Mucosa of descending colon (tissue), 3 donors: ENCODE measurements around the gene CTDSPL. TPM values are rescaled to one million over a fixed set of nuclear protein-coding genes. Genes with fewer than 3 reads are reported as not detected.

ENCODE experiments used
- ATAC-seq: fragments of 200-7000 bp; cut with Tn5 transposase; one replicate; pipeline ENCODE4 v1.9.1; 2020; ENCODE audit warnings: mild to moderate bottlenecking, moderate library complexity
- DNase-seq, 3 donors: peaks; one replicate each; pipeline ENCODE4 v3.0.0-alpha.2; 2020
- H3K36me3 ChIP-seq: fragments of 200-600 bp; one replicate; pipeline ENCODE4 v1.8.0; 2021; ENCODE audit warnings: low read depth, mild to moderate bottlenecking
- H3K4me1 ChIP-seq: fragments of 200-600 bp; one replicate; pipeline ENCODE4 v1.8.0; 2021; ENCODE audit warnings: low read depth, mild to moderate bottlenecking
- H3K4me3 ChIP-seq: fragments of 200-600 bp; one replicate; pipeline ENCODE4 v1.8.0; 2021; ENCODE audit warnings: mild to moderate bottlenecking
- H3K9me3 ChIP-seq: fragments of 200-600 bp; one replicate; pipeline ENCODE4 v1.8.0; 2021; ENCODE audit warnings: mild to moderate bottlenecking
- intact Hi-C, 2 donors: fragments of 100-400 bp; cut with DNase I in 1 of 2; cut with micrococcal nuclease in 1 of 2; formaldehyde crosslinking; loops; one replicate each; pipeline versions ENCODE4 v1.11.0 to v1.11.1; 2022; cut with DNase I, micrococcal nuclease
- total RNA-seq, 3 donors: library from RNA; stranded (reverse); fragmentation: NEBNext Ultra II Directional in 2 of 3; extraction: Animal tissue kit (Norgen Biotek cat#: 25700) in 2 of 3; gene quantifications; one replicate each; pipeline versions ENCODE4 v1.2.1 to v1.2.4, GENCODE V29; 2021 to 2023
- TF ChIP-seq, protein P1 (sequence below): fragments of 200-600 bp; IDR thresholded peaks from one replicate; pipeline ENCODE4 v1.8.0; 2022; ENCODE audit warnings: antibody characterized with exemption, mild to moderate bottlenecking
- donor health status: DM: no; HTN: no; CAD: no; lungs with moderate emphysema.
- donor health status: DM: no; HTN: no; CAD: no.
- donor health status: DM: no; HTN: yes; CAD: no.

CTDSPL gene
- total RNA-seq, 3 donors from 2014 or later, result 59.1 to 89.7 (median 88.1) TPM

DNA sequence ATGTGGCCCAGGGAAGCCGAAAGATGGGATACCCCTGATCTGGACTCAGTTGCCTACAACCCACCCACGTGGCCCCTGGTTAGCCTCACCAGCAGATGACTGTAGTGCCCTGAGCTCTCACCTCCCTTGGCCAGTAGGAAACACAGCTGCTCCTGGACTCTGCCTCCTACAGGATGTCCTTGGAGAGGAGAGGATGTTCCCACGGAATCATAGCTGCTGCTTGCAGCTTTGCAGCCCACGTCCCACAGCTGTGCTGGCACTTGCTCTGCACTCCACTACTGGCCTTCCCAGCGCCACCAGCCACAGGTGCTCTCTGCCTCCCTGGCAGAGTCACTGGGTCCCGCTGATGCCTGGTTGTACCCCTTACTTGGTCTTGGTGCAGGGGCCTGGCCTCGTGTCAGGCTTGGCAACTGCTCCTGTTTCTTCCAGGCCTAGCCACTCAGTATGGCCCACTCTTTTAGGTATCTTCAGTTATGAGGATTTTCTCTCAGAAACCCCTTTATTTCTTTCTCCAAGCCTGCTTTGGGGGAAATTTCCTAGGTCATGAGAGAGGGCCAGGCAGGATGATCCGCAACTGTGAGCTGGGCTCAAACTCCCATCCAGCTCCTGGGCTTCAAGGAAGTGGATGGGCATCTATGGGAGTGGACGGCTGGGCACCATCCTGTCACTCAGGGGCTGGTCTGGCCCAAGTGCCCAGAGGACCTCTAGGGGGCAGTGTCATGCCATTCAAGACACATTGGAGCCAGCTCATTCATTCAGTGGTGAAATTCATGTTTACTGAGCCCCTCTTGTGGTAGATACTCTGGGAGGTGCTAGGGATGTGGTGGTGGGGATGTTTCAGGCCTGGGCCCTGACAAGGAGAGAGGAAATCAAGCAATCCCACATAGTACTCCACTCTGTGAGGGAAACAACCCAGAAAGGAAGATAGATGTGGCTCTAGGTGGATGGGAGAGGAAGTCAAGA lies 112.7 kb downstream of the CTDSPL start:
- Histone ChIP-seq H3K9me3 (no peaks in the 10 kb centered on the region), H3K36me3 (no peaks in the 10 kb centered on the region), H3K4me3 (no peak overlapping the region), H3K4me1 (no peaks in the 10 kb centered on the region)
- peak; percentile 68 to 88 (median 81) for DNase-seq
- peak; percentile 93 for ATAC-seq
- TF ChIP-seq, protein P1, sequence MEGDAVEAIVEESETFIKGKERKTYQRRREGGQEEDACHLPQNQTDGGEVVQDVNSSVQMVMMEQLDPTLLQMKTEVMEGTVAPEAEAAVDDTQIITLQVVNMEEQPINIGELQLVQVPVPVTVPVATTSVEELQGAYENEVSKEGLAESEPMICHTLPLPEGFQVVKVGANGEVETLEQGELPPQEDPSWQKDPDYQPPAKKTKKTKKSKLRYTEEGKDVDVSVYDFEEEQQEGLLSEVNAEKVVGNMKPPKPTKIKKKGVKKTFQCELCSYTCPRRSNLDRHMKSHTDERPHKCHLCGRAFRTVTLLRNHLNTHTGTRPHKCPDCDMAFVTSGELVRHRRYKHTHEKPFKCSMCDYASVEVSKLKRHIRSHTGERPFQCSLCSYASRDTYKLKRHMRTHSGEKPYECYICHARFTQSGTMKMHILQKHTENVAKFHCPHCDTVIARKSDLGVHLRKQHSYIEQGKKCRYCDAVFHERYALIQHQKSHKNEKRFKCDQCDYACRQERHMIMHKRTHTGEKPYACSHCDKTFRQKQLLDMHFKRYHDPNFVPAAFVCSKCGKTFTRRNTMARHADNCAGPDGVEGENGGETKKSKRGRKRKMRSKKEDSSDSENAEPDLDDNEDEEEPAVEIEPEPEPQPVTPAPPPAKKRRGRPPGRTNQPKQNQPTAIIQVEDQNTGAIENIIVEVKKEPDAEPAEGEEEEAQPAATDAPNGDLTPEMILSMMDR, result peak; percentile 67
- intact Hi-C loops, result no loop called here

DNA sequence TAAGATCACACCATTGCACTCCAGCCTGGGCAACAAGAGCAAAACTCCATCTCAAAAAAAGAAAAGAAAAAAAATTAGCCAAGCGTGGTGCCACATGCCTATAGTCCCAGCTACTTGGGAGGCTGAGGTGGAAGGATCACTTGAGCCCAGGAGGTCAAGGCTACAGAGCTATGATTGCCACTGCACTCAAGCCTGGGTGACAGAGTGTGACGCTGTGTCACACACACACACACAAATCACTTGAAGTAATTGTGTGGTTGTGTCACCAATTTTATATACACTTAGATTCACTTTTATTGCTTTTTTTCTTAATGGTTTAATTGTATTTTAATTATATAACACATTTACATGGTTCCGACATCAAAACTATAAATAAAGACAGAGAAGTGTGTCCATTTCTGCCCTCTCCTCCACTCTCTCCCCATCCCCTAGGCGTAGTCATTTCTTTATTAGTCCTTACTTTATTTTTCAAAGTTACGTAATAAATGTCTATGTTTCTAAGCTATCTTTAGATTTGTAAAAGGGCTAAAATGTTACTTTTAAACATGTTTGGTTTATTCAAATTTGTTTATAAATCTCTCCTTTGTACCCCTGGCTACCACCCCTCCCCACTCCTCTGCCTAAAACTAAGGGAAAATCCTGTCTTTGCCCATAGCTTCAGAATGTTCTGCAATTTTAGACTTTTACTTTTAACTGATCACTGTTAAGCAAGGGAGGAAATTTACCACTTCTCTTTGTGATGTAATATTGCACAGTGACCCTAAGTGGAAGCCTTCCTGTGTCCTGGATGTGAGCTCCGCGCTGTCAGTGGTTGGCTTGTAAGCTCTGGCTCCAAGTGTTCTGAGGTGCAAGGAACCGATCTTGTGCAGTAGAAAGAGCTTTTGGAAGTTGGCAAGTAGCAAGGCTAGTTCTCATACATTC lies 118.1 kb downstream of the CTDSPL start:
- ATAC-seq (peak; percentile 27), DNase-seq (no peak)
- intact Hi-C loops, result no loop called here
- TF ChIP-seq, protein P1, result no peak
- no peak overlapping the region for H3K4me3 ChIP-seq
- no peaks in the 10 kb centered on the region for H3K4me1 ChIP-seq
- H3K36me3 ChIP-seq, result no peaks in the 10 kb centered on the region
- H3K9me3 ChIP-seq, result no peaks in the 10 kb centered on the region

DNA sequence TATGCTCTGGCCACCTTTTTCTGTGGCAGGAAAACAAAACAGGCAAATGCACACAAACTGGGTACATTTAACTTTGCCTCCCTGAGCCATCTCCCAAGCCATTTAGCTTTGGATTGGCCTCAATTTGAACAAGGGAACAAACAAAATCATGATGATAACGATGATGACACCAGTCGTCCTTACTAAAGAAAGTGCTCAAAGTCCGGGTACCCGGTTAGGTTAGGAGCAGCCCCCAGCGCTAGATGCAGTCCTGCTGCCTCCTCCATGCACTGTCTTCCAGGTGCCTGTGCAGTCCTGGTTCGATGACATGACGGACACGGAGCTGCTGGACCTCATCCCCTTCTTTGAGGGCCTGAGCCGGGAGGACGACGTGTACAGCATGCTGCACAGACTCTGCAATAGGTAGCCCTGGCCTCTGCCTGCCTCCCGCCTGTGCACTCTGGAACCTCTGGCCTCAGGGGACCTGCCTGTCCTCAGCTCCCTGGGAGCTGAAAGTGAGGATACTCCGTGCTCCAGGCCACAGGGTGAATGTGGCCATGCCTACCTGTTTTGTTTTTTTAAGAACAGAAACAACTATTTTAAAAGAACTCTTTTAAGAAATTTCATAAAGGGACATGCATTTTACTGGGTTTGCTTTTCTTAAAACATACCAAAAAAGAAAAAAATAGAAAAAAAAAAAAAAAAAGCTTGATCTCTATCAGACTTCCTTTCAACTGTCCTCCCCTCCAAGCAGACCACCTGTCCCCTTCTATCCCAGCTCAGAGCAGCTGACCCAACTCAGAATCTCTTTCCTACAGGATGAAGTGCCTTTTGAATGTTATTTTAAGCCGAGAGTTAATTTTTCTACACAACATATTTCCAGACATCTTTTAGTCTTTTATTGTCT lies 119.0 kb downstream of the CTDSPL start:
- H3K4me1 ChIP-seq, result no peaks in the 10 kb centered on the region
- TF ChIP-seq, protein P1, result no peak
- no peaks in the 10 kb centered on the region for H3K9me3 ChIP-seq
- intact Hi-C loops, result no loop called here
- no peaks in the 10 kb centered on the region for H3K36me3 ChIP-seq
- ATAC-seq (no peak), DNase-seq (peak in 1 of 3 donors; percentile 1)
- H3K4me3 ChIP-seq, result no peak overlapping the region

DNA sequence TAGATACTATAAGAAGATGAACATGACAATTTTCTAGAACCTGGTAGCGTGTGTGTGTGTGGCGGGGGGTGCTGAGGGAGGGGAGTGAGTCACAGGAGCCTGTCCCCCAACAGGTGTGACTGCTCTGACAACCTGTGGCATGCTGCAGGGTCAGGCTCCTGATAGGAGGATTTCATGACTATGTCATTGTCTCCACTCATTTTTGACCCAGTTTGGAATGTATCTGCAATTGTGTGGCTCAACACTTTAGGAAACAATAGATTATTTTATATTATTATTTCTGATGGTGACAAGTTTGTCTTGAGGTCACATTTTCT lies 119.6 kb downstream of the CTDSPL start:
- Histone ChIP-seq H3K9me3 (no peaks in the 10 kb centered on the region), H3K36me3 (no peaks in the 10 kb centered on the region), H3K4me3 (no peak overlapping the region), H3K4me1 (peaks cover 6% of the 10 kb centered on the region)
- no peak for DNase-seq
- intact Hi-C loops, result no loop called here
- TF ChIP-seq, protein P1, result no peak
- no peak for ATAC-seq

DNA sequence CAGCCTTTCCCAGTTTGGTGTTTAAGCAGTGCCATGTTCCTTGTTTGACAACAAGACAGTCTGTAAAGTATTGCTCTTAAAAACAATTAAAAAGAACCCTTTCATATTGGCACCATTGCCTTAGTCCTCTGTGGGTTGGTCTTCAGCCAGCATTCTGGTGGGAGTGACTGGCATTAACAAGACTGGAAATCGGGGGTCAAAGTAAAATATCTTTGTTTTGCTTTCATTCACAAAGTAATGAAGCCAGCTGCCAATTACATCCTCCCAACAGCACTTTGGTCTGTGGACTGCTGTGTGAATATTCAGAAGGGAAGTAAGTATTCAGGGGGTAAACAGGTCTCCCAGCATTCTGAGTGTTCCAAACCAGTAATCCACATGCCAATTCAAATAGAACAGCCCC lies 120.7 kb downstream of the CTDSPL start:
- no peak for ATAC-seq
- Histone ChIP-seq H3K36me3 (no peaks in the 10 kb centered on the region), H3K4me3 (no peak overlapping the region), H3K4me1 (peaks cover 12% of the 10 kb centered on the region), H3K9me3 (no peaks in the 10 kb centered on the region)
- DNase-seq, result no peak
- intact Hi-C loops, result no loop called here
- TF ChIP-seq, protein P1, result no peak
